NOMO-1 treated with DMSO at 0.1 percent for 48 hours (cell line): ENCODE results near the gene GLTP.
A peak's percentile ranks its signal among the peaks of the same experiment; 100 is the strongest.
"Not testable (repeated sequence)": the region's sequence is repeated elsewhere in the genome, so short reads cannot be mapped to it uniquely, and the experiment has no call there.

Experiments used
- DNase-seq: peaks from one replicate; lab custom pipeline; 2025; ENCODE audit not compliant: unreplicated experiment; lab: John Stamatoyannopoulos, UW

GLTP gene, protein sequence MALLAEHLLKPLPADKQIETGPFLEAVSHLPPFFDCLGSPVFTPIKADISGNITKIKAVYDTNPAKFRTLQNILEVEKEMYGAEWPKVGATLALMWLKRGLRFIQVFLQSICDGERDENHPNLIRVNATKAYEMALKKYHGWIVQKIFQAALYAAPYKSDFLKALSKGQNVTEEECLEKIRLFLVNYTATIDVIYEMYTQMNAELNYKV

DNA sequence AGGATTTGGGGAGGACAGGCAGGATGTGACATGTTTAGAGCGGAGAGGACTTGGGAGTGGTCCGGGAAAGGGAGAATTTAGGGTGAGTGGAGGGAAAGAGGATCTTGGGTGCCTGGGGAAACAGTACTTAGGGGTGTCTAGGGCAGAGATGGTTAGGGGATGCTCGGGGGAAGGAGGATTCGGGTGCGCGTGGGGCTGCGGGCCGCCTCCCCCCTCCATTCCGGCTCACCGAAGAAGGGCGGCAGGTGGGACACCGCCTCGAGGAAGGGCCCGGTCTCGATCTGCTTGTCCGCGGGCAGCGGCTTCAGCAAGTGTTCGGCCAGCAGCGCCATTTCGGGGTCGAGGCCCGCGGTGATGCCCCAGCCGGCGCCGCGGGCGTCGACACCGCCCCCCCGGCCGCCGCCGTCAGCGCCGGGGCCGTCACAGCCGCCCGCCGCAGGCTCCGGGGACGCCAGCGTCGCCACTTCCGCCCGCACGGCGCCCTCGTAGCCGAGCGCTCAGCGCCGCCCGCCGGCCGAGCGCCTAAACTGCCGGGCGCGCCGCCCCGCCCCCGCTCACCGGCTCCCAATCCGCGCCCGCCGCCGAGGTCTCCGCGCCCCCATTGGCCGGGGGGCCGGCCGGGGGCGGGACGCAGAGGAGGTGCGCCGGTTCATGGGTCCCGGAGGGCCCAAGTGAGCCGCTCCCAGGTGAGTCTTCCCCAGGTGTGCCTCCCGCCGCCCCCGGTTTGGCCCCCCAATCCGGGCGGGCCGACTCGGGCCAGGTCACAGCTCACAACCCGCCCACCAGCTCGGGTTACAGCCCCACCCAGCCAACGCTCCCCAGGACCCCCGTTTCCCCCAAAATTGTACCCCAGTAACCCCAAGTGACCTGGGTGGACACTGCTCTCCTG is at the start of gene GLTP:
TSS of gene GLTP (minus strand) at position 499 of the 889 bp plus-strand sequence. CDS start at position 332, 167 bp downstream.
- DNase-seq, result peak; percentile 83

- not testable (repeated sequence) for DNase-seq
These were observed 49.0 kb upstream of the GLTP start for GRCh38 chr12:109929326-109929725.

DNA sequence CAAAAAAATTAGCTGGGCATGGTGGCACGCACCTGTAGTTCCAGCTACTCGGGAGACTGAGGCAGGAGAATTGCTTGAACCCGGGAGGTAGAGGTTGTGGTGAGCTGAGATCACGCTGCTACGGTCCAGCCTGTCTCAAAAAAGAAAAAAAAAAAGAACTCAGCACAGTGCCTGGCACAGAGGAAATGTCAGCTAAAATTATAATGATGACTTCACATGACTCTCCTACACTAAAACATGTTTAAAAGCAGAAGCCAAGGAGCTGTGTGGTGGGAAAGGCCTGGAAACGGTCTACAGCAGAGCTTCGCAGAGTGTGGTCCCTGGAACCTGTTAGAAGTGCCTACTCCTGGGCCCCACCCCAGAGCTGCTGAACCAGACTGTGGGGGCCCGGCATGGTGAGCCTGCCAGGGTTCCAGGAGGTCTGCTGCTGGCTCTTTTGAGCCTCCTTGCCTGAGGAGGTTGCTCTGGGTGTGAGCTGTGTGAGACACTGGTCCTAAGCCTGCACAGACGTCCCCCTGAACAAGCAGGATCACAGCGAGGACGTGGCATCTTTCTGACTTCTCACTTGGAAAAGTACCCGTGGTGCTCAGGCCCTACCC is 47.8 kb upstream of the GLTP start:
- DNase-seq, result no peak

GRCh38 chr12:109927622-109928021 is 47.3 kb upstream of the GLTP start:
- peak; percentile 18 for DNase-seq

DNA sequence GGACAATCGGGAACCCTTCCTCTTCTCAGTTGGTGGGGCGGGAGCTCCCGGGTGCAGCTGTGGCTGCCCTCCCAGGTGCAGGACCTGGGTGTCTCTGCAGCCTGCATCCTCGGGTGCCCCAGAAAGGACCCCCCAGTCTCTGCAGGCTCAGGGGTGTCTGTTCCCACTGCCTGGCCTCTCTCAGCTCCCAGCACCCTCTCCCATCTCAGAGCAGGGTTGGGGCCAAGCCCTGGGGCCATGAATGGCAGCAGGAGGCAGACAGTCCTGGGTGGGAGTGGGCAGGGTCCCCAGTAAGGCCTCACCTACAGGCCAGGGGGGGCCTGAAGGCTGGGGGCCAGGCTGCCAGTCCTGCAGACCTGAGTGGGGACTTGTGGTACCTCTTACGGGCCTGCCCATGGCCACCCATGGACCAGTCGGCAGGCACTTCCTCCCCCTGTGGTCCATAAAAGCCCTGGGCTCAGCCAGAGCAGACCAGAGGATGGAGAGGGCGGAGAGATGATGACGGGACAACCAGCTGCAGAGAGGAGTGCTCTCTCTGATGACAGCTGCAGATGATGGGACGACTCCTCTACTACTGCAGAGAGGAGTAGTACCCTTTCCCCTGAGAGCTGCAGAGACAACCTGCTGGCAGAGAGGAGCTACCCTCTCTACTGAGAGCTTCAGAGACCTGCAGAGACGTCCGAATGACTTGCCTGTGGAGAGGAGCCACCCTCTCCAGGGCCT is 46.3 kb upstream of the GLTP start:
- no peak for DNase-seq

GRCh38 chr12:109926016-109926415 is 45.7 kb upstream of the GLTP start:
- no peak for DNase-seq

- DNase-seq, result no peak
These were observed 45.0 kb upstream of the GLTP start for GRCh38 chr12:109925185-109925840.

GRCh38 chr12:109923481-109924245 is 43.3 kb upstream of the GLTP start:
- DNase-seq, result no peak

- DNase-seq, result no peak
These were observed 42.7 kb upstream of the GLTP start for GRCh38 chr12:109923038-109923437.

GRCh38 chr12:109921982-109922381 is 41.6 kb upstream of the GLTP start:
- no peak for DNase-seq

- no peak for DNase-seq
These were observed 40.0 kb upstream of the GLTP start for GRCh38 chr12:109920261-109920780.

GRCh38 chr12:109919456-109919855 is 39.1 kb upstream of the GLTP start:
- DNase-seq, result no peak

GRCh38 chr12:109916045-109916444 is 35.7 kb upstream of the GLTP start:
- DNase-seq, result no peak

- DNase-seq, result no peak
These were observed 35.1 kb upstream of the GLTP start for GRCh38 chr12:109915171-109916040.

DNA sequence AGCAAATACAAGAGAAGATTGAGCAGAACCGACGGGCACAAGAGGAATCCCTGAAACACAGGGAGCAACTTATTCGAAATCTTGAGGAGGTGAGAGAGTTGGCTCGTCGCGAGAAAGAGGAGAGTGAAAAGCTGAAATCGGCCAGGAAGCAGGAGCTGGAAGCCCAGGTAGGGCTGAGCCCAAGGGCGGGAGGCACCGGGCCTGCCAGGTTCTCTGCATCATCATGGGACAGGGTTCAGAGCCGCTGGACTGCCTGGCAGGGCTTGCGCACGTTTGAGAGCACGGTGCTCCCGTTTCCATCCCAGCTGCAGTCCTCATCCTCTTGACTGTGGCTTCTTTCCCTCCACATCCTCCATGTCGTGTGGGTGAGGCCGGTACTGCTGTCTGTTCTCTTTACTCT is 34.1 kb upstream of the GLTP start:
- DNase-seq, result no peak

DNA sequence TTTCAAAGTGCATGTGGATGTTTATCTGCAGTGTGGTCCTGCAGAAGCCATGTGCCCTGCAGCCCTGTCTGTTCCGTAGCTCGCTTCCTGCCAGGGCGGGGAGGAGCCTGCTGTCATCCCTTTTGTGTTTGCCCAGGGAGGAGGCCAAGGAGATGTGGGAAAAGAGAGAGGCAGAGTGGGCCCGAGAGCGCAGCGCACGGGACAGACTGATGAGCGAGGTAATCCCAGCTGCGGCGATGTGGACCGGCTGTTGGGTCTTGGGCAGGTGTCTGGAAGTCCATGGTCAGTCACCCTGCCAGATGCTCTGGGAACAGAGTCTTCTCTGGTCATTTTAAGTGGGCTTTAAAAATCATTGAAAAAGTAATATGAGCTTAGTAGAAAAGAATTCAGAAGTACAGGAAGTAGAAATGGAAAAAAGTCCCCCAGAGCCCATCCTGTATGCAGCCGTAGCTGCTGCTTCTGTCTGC is 32.5 kb upstream of the GLTP start:
- no peak for DNase-seq

GRCh38 chr12:109910969-109911348 is 30.6 kb upstream of the GLTP start:
- DNase-seq, result no peak

DNA sequence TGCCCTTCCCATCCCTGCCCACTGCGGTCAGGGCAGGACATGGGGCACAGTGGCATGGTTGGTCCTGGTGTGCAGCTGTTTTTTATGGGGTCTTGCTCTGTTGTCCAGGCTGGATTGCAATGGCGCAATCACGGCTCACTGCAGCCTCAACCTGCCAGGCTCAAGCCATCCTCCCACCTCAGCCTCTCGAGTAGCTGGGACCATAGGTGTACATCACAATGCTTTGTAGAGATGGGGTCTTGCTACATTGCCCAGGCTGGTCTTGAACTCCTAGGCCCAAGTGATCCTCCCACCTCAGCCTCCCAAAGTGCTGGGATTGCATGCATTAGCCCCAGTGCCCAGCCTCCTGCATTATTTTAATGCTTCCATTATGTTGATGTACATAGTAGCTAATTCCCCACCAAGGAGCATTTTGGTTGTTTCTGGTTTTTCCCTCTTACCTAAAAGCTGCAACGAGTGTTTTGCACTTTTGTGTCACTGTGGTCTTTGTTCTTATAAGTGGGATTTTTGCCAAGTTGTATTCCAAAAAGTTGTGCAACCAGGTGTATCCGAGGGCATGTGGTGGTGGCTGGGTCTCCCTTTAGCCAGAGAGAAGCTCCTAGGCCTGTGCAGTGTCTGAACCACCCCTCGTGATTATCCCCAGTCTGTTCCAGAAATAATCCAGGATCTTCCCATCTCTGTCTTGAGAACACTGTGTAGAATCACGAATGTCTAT is 30.1 kb upstream of the GLTP start:
- no peak for DNase-seq
